Measurements from ENCODE around the gene CBR3.
A peak's percentile ranks its signal among the peaks of the same experiment; 100 is the strongest.
"Not testable (repeated sequence)": the region's sequence is repeated elsewhere in the genome, so short reads cannot be mapped to it uniquely, and the experiment has no call there.

The CBR3 gene

GRCh38 chr21:36134803-36135390, at the start of gene CBR3:
TSS of gene CBR3 (plus strand) at chr21:36135079. CDS start at chr21:36135193, 114 bp downstream.
- Histone ChIP-seq H3K27ac (no peak within 1 kb of the TSS), H3K9ac (peak within 1 kb of the TSS; percentile 49), H4K20me1 (peaks cover 25% of the 10 kb centered on the region), H3K27me3 (peaks cover 76% of the 10 kb centered on the region), H3K36me3 (no peaks in the 10 kb centered on the region), H3K9me3 (no peaks in the 10 kb centered on the region), H3K4me1 (peaks cover 41% of the 10 kb centered on the region), H3K4me2 (peak within 1 kb of the TSS; percentile 96), H3K4me3 (peak within 1 kb of the TSS; percentile 70)
- TF ChIP-seq Cebpa-rat (IDR thresholded peaks at IDR 0.05), result no peak

DNA sequence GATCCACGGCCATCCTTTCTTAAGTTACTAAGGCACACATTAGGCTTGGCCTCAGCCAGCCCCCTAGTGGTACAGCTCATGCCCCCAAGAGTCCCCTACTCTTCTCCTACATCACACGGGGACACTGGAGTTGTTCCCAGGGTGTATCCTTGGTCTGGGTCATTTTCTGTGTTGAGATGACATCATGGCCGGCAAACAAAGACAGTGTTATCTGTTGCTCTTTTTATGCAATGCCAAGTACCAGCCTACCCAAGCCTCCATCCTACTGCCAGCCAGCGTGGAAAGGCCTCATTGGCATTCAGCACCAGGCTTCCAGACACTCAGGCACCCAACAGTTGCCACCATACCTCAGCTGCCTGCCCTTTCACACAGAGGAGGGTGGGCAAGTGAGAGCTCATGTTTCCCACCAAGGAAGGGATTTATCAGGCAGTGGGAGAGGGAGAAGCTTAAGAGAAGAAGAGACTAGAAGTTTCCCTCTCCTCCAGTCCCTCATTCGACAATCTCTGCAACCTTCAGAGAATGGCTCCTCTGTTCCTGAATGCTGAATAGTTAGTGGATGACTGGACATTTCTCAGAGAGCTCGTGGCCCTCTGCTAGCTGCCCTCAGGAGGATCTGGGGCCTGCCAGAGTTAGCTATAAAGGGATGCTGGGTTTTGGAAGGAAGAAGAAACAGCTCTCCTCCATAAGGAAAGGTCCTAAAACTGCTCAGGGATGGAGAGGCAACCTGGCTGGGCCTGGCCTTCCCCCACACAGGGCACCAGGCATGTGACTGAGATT, 47.3 kb upstream of the CBR3 start:
- Histone ChIP-seq H3K9ac (no peak overlapping the region), H3K27ac (no peak overlapping the region), H3K4me2 (no peak overlapping the region), H3K4me3 (no peak overlapping the region), H3K36me3 (no peaks in the 10 kb centered on the region), H3K9me3 (peaks cover 2% of the 10 kb centered on the region), H3K27me3 (no peaks in the 10 kb centered on the region), H4K20me1 (no peaks in the 10 kb centered on the region), H3K4me1 (no peaks in the 10 kb centered on the region)
- no peak for TF ChIP-seq Cebpa-rat (IDR thresholded peaks at IDR 0.05)

DNA sequence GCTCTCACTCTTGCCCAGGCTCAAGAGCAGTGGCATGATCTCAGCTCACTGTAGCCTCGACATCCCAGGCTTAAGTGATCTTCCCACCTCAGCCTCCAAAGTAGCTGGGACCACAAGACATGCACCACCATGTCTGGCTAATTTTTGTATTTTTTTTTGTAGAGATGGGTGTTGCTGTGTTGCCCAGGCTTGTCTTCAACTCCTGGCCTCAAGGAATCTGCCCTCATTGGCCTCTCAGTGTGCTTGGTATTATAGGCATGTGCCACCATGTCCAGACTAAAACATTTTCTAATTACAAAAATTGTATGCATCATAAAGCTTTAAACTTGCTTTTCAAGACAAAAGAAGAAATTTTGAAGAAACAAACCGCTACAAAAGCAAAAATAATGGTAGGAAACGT, 44.9 kb upstream of the CBR3 start:
- H3K9me3 ChIP-seq, result peaks cover 26% of the 10 kb centered on the region
- no peak overlapping the region for H3K4me3 ChIP-seq
- TF ChIP-seq Cebpa-rat (IDR thresholded peaks at IDR 0.05), result no peak
- H3K4me1 ChIP-seq, result no peaks in the 10 kb centered on the region
- no peaks in the 10 kb centered on the region for H4K20me1 ChIP-seq
- H3K9ac ChIP-seq, result no peak overlapping the region
- no peaks in the 10 kb centered on the region for H3K27me3 ChIP-seq
- H3K36me3 ChIP-seq, result no peaks in the 10 kb centered on the region
- no peak overlapping the region for H3K4me2 ChIP-seq
- no peak overlapping the region for H3K27ac ChIP-seq

DNA sequence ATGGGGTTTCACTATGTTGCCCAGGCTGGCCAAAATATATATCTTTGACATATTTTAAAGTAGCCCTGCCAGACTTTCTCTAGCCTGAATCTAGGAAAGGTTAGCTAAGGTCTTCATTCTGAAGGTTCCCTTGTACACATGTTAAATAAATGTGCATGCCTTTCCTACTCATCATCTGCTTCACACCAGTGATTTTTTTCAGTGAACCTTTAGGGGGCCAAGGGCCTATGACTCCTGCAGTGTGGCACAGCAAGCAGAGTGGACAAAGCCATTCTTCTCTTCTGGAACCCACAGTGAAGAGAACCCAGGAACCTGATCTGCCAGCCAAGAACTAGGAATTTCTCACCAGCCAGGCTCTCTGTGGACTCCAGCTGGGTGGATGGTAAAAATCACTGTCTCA, 42.2 kb upstream of the CBR3 start:
- H3K4me2 ChIP-seq, result no peak overlapping the region
- H3K9ac ChIP-seq, result no peak overlapping the region
- no peaks in the 10 kb centered on the region for H4K20me1 ChIP-seq
- H3K9me3 ChIP-seq, result peaks cover 49% of the 10 kb centered on the region
- H3K4me3 ChIP-seq, result no peak overlapping the region
- H3K36me3 ChIP-seq, result no peaks in the 10 kb centered on the region
- H3K4me1 ChIP-seq, result peaks cover 4% of the 10 kb centered on the region
- no peak for TF ChIP-seq Cebpa-rat (IDR thresholded peaks at IDR 0.05)
- no peaks in the 10 kb centered on the region for H3K27me3 ChIP-seq
- H3K27ac ChIP-seq, result no peak overlapping the region

- no peak overlapping the region for H3K27ac ChIP-seq
Measured at GRCh38 chr21:36093512-36093911, 41.4 kb upstream of the CBR3 start.

GRCh38 chr21:36096398-36097290, 38.2 kb upstream of the CBR3 start:
- Histone ChIP-seq H3K4me2 (no peak overlapping the region), H3K4me3 (no peak overlapping the region), H3K27ac (no peak overlapping the region), H3K36me3 (no peaks in the 10 kb centered on the region), H3K27me3 (no peaks in the 10 kb centered on the region), H3K9me3 (peaks cover 49% of the 10 kb centered on the region), H3K9ac (no peak overlapping the region), H4K20me1 (no peaks in the 10 kb centered on the region), H3K4me1 (peaks cover 13% of the 10 kb centered on the region)
- TF ChIP-seq Cebpa-rat (IDR thresholded peaks at IDR 0.05), result no peak

More at GRCh38 chr21:36093512-36093911, 41.4 kb upstream of the CBR3 start:
- no peak for TF ChIP-seq Cebpa-rat (IDR thresholded peaks at IDR 0.05)
- no peaks in the 10 kb centered on the region for H3K27me3 ChIP-seq
- peaks cover 13% of the 10 kb centered on the region for H3K4me1 ChIP-seq
- H3K4me2 ChIP-seq, result no peak overlapping the region
- no peak overlapping the region for H3K4me3 ChIP-seq
- H3K36me3 ChIP-seq, result no peaks in the 10 kb centered on the region
- no peaks in the 10 kb centered on the region for H4K20me1 ChIP-seq
- H3K9ac ChIP-seq, result no peak overlapping the region
- H3K9me3 ChIP-seq, result peaks cover 49% of the 10 kb centered on the region

DNA sequence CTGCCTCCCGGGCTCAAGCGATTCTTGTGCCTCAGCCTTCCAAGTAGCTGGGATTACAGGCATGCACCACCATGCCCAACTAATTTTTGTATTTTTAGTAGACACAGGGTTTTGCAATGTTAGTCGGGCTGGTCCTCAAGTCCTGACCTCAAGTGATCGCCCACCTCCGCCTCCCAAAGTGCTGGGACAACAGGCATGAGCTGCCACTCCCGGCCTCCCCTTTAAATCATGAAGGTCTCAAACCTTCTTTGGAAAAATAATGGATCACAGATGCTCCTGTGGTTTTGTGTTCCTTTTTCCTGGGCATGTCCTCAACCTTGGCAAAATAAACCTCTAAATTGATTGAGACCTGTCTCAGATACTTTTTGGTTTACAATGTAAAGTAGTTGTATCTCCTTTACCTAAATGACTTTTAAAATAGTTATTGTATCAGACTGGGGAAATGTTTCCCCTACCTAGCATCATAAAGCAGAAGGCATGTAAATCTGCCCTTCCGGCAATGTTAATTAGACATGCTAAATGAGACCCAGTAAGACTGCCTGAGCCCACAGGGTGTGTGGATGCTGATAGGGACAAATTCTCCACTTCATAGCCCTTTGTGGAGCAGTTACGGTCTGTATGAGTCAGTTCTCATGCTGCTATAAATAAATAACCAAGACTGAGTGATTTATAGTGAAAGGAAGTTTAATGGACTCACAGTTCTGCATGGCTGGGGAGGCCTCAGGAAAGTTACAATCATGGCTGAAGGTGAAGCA, 37.3 kb upstream of the CBR3 start:
- Histone ChIP-seq H4K20me1 (no peaks in the 10 kb centered on the region), H3K27me3 (no peaks in the 10 kb centered on the region), H3K4me2 (peak overlapping the region; percentile 49), H3K9me3 (peaks cover 50% of the 10 kb centered on the region), H3K9ac (no peak overlapping the region), H3K36me3 (no peaks in the 10 kb centered on the region), H3K27ac (no peak overlapping the region), H3K4me1 (peaks cover 13% of the 10 kb centered on the region), H3K4me3 (no peak overlapping the region)
- TF ChIP-seq Cebpa-rat (IDR thresholded peaks at IDR 0.05), result no peak

- peaks cover 13% of the 10 kb centered on the region for H3K4me1 ChIP-seq
- H3K27ac ChIP-seq, result no peak overlapping the region
- peaks cover 48% of the 10 kb centered on the region for H3K9me3 ChIP-seq
- H3K36me3 ChIP-seq, result no peaks in the 10 kb centered on the region
- H4K20me1 ChIP-seq, result no peaks in the 10 kb centered on the region
- no peak overlapping the region for H3K9ac ChIP-seq
- no peaks in the 10 kb centered on the region for H3K27me3 ChIP-seq
- H3K4me3 ChIP-seq, result no peak overlapping the region
- peak overlapping the region; percentile 49 for H3K4me2 ChIP-seq
- TF ChIP-seq Cebpa-rat (IDR thresholded peaks at IDR 0.05), result no peak
Measured at GRCh38 chr21:36098182-36098532, 36.7 kb upstream of the CBR3 start.

DNA sequence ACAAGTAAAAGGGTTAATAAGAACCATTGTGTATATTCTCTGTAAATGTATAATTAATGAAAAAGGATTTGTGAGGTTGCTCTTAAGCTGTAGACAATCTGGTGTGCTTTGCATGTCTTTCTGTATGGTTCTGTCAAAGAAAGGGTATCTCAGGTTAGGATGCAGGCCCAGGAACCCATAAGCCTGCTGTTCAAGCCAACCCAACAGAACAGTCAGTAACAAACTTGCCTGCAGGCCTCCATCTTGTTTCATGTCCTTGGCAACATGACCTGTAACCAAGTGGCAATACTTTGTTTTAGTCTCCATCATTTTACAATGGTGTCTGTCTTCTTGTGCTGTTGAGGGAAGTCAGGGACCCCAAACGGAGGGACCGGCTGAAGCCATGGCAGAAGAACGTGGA, 35.9 kb upstream of the CBR3 start:
- peaks cover 44% of the 10 kb centered on the region for H3K9me3 ChIP-seq
- H3K27ac ChIP-seq, result no peak overlapping the region
- no peak overlapping the region for H3K4me2 ChIP-seq
- peaks cover 13% of the 10 kb centered on the region for H3K4me1 ChIP-seq
- no peak for TF ChIP-seq Cebpa-rat (IDR thresholded peaks at IDR 0.05)
- H3K4me3 ChIP-seq, result no peak overlapping the region
- no peaks in the 10 kb centered on the region for H3K36me3 ChIP-seq
- H4K20me1 ChIP-seq, result no peaks in the 10 kb centered on the region
- H3K9ac ChIP-seq, result no peak overlapping the region
- no peaks in the 10 kb centered on the region for H3K27me3 ChIP-seq

DNA sequence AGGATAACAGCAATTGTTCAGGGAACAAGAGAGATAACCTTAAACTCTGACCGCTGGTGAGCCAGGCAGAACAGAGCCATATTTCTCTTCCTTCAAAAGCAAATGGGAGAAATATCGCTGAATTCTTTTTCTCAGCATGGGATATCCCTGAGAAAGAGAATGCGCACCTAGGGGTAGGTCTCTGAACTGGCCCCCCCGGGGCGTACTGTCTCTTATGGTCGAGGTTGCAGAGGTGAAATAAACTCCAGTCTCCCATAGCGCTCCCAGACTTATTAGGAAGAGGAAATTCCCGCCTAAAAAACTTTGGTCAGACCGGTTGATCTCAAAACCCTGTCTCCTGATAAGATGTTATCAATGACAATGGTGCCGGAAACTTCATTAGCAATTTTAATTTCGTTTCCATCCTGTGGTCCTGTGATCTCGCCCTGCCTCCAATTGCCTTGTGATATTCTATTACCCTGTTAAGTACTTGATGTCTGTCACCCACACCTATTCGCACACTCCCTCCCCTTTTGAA, 35.1 kb upstream of the CBR3 start:
- not testable (repeated sequence) for H3K27ac ChIP-seq, H3K36me3 ChIP-seq, H3K27me3 ChIP-seq, H3K9ac ChIP-seq, H3K4me3 ChIP-seq, H3K4me2 ChIP-seq, H4K20me1 ChIP-seq
- peaks cover 37% of the 10 kb centered on the region for H3K9me3 ChIP-seq
- H3K4me1 ChIP-seq, result peaks cover 13% of the 10 kb centered on the region
